Large intestine (tissue), 3 donors: ENCODE measurements around the gene UVSSA. TPM values are rescaled to one million over a fixed set of nuclear protein-coding genes. Genes with fewer than 3 reads are reported as not detected.

Experiments used
- DNase-seq, 2 donors: peaks; one replicate each; pipeline versions ENCODE4 v3.0.0 to v3.0.0-alpha.2; 2013
- H3K27ac ChIP-seq: one replicate; pipeline ENCODE4 v1.5.1; 2013; ENCODE audit warnings: low read length
- H3K27me3 ChIP-seq: 2 replicates; pipeline ENCODE4 v1.6.1; 2013; ENCODE audit warnings: low read length; ENCODE audit not compliant: control insufficient read depth, insufficient read depth
- H3K36me3 ChIP-seq: 2 replicates; pipeline ENCODE4 v1.6.1; 2013; ENCODE audit warnings: low read length; ENCODE audit not compliant: control insufficient read depth, insufficient read depth
- H3K4me1 ChIP-seq: one replicate; pipeline ENCODE4 v1.6.1; 2013; ENCODE audit warnings: low read length; ENCODE audit not compliant: control insufficient read depth, insufficient read depth
- H3K4me3 ChIP-seq: one replicate; pipeline ENCODE4 v1.5.1; 2013; ENCODE audit warnings: low read length
- H3K9me3 ChIP-seq: one replicate; pipeline ENCODE4 v1.6.1; 2013; ENCODE audit warnings: mild to moderate bottlenecking, low read depth, low read length, moderate library complexity; ENCODE audit not compliant: control insufficient read depth
- WGBS: methylation state at CpG from one replicate; pipeline ENCODE4 v1.1.5; 2013; ENCODE audit warnings: low lambda C conversion rate; ENCODE audit not compliant: insufficient coverage; 5-methylcytosine and 5-hydroxymethylcytosine counted together
- polyA plus RNA-seq: library from polyadenylated mRNA; unstranded; fragments of 120-200 nt; gene quantifications from one replicate; pipeline ENCODE4 v1.2.1, GENCODE V29; 2013

Gene UVSSA
- polyA plus RNA-seq, 1 donor = 23.5 TPM

DNA sequence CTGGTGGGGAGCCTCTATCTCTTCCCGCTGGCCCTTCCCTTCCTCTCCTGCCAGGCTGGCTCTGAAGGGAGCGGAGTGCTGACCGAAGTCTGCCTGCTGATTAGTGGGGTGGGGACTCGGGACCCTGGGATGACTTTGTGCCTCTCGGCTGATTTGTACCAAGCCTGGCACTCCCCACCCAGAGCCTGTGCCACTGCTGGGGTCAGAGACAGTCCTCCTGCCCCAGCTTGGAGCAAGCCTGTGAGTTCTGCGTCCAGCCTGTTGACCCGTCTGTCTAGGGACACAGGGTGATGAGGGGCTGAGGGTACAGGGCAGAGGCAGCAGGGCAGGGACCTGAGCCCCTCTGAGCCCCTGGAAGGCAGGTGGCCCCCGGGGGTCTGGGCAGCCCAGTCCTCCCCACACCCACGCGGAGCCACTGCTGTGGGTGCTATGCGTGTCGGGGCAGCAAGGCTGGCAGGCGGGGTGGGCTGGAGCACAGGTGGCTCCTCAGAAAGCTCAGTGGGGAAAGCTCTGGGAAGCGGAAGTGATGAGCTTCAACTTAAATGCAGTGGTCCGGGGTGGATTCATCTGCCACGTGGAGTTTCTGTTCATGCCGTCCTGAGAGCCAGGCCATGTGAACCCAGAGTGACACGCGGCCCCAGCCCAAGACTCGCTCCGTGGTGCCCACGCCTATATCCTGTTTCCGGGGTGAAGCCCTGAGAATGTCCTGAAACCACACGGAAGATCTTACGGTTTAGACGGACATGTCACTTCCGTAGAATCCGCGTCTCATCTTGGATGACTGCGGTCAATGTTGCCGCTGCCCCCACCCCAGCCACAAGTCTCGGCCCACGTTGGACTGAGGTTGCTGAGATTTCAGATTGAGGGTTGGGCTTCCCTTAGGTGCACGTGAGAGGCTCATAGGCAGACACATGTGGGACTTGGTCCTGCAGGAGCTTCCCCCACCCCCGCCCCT lies 21.1 kb upstream of the UVSSA start:
- no peaks in the 10 kb centered on the region for H3K27me3 ChIP-seq
- no peak for DNase-seq
- no peaks in the 10 kb centered on the region for H3K4me1 ChIP-seq
- no CpG with 5 or more reads among the region's 35 CpGs for WGBS
- no peak overlapping the region for H3K4me3 ChIP-seq
- peaks cover 70% of the 10 kb centered on the region for H3K36me3 ChIP-seq
- H3K27ac ChIP-seq = no peak overlapping the region
- H3K9me3 ChIP-seq = no peaks in the 10 kb centered on the region

DNA sequence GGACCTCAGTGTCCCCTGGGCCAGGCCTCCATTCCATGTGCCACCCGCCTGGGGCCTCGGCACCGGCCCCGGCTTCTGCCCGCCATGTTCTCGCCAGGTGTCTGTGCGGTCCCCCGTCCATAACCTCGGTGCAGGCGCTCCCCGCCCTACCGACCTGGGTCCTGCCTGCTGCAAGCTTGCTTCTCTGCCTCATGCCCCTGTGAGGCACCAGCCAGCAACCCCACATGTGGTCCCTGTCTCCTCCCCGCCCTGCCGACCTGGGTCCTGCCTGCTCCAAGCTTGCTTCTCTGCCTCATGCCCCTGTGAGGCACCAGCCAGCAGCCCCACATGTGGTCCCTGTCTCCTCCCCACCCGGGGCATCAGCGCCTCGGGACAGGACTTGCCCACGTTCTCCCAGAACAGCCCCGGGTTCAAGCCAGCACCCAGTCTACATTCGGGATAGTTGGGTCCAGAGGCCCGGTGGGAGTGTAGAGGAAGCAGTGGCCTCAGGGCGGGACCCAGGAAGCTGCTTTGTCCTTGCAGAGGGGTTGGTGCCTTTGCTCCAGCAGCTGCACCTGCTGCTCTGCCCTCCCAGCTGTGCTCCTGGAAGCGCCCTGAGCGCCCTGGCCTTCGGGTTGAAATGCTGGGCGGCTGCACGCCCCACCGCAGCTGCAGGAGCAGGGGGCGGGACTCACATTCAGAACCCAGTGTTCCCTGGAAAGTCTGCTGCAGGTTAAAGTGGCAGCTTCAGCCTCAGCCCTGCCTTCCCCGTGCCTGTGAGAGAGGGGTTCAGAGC lies 20.1 kb upstream of the UVSSA start:
- no peak for DNase-seq
- no CpG with 5 or more reads among the region's 30 CpGs for WGBS
- H3K9me3 ChIP-seq = no peaks in the 10 kb centered on the region
- no peaks in the 10 kb centered on the region for H3K4me1 ChIP-seq
- no peaks in the 10 kb centered on the region for H3K27me3 ChIP-seq
- no peak overlapping the region for H3K4me3 ChIP-seq
- H3K36me3 ChIP-seq = peaks cover 74% of the 10 kb centered on the region
- no peak overlapping the region for H3K27ac ChIP-seq

DNA sequence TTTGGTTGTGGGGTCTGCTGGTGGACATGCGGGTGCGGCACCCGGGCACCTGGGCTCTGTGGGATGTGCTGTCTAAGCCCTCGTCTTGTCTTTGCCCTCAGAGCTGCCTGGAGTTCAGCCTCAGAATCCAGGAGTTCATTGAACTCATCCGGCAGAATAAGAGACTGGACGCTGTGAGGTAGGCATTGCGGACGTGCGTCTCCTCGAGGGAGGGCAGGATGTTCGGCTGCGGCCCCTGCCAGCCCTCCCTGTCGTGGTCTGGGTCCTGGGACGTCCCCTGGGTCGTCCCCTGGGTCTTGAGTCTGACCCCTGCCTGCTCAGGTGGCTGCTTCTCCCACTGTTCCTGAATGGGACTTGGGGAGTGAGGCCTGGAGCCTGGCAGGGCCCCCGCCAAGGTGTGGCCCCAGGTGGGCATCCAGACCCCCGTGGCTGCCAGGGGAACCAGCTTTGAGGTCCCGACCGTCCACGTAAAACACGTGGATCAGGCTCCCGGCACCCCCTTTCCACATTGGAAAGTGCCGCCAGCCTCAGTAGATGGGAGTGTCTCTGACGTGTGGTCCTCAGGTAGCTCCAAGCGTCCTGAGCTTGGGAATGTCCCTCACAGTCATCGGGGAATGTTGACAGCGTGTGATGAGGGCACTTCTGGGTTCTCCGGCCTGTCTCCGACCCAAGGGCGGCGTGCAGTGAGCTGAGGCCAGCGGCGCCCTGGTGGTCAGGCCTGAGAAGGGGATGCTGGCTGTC lies 19.3 kb upstream of the UVSSA start:
- H3K4me3 ChIP-seq = no peak overlapping the region
- H3K27me3 ChIP-seq = no peaks in the 10 kb centered on the region
- H3K36me3 ChIP-seq = peaks cover 69% of the 10 kb centered on the region
- no peak for DNase-seq
- no CpG with 5 or more reads among the region's 33 CpGs for WGBS
- H3K4me1 ChIP-seq = no peaks in the 10 kb centered on the region
- no peaks in the 10 kb centered on the region for H3K9me3 ChIP-seq
- no peak overlapping the region for H3K27ac ChIP-seq

DNA sequence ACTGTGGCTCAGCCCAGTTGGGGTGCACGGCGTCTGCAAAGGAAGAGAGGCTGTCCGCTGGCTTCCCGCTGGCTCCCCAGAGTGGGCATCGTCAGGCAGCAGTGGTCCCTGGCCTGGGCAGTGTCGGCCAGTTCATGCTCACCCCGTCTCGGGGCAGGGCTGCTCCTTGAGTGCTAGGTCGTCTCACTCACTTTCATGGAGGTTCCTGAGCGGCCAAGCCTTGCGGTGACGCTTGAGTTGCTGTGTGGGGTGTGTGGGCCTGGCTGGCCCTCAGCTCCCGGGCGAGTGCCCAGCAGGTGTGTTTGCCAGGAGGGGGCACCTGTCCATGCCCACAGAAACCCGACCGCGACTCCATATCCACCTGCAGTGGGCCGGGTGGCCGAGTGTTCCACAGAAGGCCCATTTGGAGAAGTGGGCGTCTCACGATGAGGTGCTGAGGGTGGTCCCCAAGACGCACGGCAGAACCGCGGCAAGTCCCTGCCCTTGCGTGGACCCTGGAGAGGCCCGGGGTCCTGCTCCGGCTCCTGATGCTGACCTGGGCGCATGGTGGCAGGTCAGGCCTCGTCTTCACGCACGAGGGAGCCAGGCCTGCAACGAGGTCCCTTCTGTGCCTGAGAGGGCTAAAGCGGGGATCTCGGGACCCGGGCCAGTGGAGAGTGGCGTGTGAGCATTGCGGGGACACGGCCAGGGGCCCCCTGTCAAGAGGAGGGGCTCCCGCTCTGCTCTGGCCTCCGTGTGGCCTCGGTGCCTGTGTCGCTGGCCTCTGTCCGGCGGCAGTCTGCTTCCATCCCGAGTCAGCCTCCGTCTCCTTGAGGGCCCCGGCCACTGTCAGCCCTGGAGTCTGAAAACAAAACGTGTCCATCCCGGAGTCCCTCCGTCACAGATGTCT lies 18.5 kb upstream of the UVSSA start:
- Histone ChIP-seq H3K27me3 (no peaks in the 10 kb centered on the region), H3K9me3 (no peaks in the 10 kb centered on the region), H3K36me3 (peaks cover 70% of the 10 kb centered on the region), H3K27ac (no peak overlapping the region), H3K4me1 (no peaks in the 10 kb centered on the region), H3K4me3 (no peak overlapping the region)
- no peak for DNase-seq
- WGBS = no CpG with 5 or more reads among the region's 51 CpGs

DNA sequence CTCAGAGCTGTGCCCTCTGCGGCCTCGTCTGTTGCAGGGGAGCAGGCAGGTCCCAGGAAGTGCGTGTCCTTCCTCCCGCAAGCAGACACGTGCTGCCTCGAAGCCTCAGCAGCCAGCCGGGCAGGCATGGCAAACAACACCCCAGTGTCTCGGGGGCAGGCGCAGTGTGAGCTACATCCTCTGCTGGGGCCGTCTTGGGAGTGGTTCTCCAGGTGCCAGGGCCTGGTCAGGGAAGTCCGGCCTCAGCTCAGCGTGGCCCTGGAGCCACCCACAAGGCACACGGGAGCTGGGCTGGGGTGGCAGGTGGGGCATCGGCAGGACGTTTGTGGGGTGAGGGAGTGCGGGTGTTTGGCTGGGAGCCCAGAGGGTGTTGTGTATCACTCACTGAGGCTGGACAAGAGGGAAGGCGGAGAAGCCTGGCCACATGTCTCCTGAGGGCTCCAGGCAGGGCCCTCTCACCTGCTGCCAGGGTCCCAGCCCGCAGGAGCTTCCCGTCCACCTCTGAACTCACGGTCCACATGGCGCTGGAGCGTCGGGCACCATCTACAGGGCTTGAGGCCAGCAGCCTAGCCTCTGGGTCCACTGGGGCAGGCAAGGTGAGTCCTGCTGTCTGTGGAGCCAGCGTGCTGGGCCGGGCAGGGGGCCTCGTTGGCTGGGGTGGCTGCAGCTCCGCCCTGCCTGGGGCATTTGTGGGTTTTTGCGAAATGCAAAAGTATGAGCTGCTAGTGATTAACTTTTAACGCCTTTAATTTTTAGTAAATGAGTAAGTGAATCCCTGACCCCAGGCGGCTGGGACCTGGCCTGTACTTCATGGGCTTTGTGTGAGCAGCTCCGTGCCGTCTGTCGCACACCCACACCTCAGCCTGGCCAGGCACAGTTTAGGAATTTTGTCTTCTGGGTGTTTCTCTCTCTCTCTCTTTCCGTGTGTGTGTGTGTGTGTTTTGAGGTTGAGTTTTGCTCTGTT lies 17.3 kb upstream of the UVSSA start:
- no peak for DNase-seq
- Histone ChIP-seq H3K9me3 (no peaks in the 10 kb centered on the region), H3K27ac (no peak overlapping the region), H3K36me3 (peaks cover 70% of the 10 kb centered on the region), H3K4me1 (no peaks in the 10 kb centered on the region), H3K27me3 (no peaks in the 10 kb centered on the region), H3K4me3 (no peak overlapping the region)
- no CpG with 5 or more reads among the region's 34 CpGs for WGBS

DNA sequence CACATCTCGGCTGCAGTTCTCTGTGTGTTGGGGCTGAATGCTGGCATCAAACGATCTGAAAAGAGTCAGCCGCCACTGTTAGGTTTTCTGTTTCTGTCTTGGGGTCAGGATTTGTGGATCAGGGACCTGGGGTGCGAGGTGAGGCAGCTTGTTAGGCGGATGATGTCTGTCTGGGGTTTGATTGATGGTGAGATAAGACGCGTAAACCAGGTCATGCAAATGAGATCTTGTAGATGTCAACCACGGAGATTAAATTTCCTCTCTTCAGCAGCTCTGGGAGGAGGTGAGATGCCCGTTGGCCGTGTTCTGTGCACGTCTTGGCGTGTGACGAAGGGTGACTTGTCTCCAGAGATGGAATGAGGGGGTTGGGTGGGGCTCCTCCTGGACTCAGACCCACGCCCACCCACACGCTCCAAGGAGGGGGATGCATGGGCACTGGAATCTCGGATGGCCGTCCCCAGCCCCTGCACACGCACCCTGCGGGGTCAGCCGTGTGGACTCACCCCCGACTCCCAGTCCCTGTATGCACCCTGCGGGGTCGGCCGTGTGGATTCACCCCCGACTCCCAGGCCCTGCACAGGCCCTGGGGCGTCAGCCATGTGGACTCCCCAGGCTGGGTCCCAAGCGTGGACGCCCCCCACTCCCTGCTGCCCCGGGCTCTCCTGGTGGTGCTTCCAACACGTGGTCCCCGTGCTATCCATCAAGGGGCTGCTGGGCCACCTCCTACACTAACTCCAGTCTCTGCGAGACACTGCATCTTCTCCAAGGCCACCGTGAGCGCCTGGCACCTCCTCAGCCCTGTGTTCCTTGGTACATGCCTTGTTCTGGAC lies 16.0 kb upstream of the UVSSA start:
- WGBS = no CpG with 5 or more reads among the region's 34 CpGs
- Histone ChIP-seq H3K27me3 (no peaks in the 10 kb centered on the region), H3K4me3 (no peak overlapping the region), H3K9me3 (no peaks in the 10 kb centered on the region), H3K4me1 (no peaks in the 10 kb centered on the region), H3K27ac (no peak overlapping the region), H3K36me3 (peaks cover 62% of the 10 kb centered on the region)
- DNase-seq = no peak

DNA sequence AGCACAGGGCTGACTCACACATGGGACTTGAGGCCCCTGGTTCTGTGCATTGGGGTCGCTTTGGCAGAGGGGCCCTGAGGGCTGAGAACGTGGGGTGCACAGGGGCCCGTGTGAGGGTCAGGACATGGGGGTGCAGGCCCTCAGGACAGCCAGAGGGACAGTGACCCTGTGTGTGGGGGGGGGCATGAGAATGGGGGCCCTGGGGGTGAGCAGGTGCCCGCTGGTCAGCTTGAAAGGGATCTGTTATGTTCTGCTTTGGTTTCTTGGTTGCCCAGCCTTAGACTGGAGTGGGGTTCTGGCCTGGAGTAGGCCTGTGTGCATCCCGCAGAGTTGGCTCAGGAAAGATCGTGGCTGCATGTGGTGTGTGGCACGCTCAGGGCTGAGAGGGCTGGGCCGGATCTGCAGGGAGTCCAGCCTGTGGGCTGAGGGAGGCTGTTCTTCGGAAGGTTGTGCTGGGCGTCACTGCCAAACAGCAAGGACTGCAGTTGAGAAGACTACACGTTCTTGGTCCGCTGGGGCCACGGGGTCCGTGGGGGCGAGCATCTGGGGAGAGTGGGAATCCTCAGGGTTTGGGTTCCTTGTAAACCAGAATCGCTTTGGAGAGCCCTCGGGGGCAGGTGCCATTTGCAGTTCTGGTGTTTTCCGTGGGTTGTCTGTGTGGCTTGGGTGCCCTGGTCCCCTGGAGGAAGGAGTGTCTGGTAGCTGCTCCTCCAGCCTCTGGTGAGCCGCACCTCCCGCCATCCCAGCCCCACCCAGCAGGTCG lies 15.2 kb upstream of the UVSSA start:
- Histone ChIP-seq H3K4me3 (no peak overlapping the region), H3K27ac (no peak overlapping the region), H3K36me3 (peaks cover 61% of the 10 kb centered on the region), H3K27me3 (no peaks in the 10 kb centered on the region), H3K9me3 (no peaks in the 10 kb centered on the region), H3K4me1 (no peaks in the 10 kb centered on the region)
- no CpG with 5 or more reads among the region's 21 CpGs for WGBS
- no peak for DNase-seq

DNA sequence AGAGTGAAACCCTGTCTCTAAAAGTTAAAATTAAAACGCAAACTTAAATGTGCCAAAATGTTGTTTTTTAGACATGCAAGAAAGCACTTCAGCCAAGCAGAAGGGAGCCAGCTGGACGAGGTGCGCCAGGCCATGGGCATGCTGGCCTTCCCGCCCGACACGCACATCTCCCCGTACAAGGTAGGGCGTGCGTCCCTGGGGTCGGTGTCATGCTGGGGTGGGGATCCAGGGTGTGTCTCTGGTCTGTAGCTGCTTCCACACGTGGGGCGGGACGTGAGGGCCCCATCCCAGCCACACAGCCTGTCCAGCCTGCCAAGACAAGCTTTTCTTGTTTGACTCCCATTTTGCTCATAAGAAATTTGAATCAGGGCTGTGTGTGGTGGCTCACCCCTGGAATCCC lies 14.3 kb upstream of the UVSSA start:
- H3K9me3 ChIP-seq = no peaks in the 10 kb centered on the region
- peaks cover 63% of the 10 kb centered on the region for H3K36me3 ChIP-seq
- WGBS = no CpG with 5 or more reads among the region's 13 CpGs
- H3K27ac ChIP-seq = no peak overlapping the region
- H3K27me3 ChIP-seq = no peaks in the 10 kb centered on the region
- H3K4me3 ChIP-seq = no peak overlapping the region
- no peaks in the 10 kb centered on the region for H3K4me1 ChIP-seq
- DNase-seq = no peak
